AML-193 (cell line): ENCODE data around the gene PET100.

Source experiments
- DNase-seq, 2 experiments: peaks; one replicate each; lab custom pipeline; 2025; lab: John Stamatoyannopoulos, UW

The PET100 gene

GRCh38 chr19:7679771-7680605 is 50.4 kb downstream of the PET100 start:
- no peak for DNase-seq

GRCh38 chr19:7680606-7681339 is 51.2 kb downstream of the PET100 start, which contains the start of gene TRAPPC5:
Gene TRAPPC5 (plus strand): TSS chr19:7680833. CDS start chr19:7682254, 1,421 bp downstream.
- DNase-seq = peak; percentile 60 to 69
